GM12878 (cell line): ENCODE results near the gene MEGF11. TPM values are rescaled to one million over a fixed set of nuclear protein-coding genes. Genes with fewer than 3 reads are reported as not detected.

ENCODE experiments used
- ATF7 ChIP-seq: fragments of 450-650 bp; IDR thresholded peaks from 2 replicates; pipeline ENCODE4 v1.6.1; 2016; ENCODE audit warnings: low read depth, mild to moderate bottlenecking
- CBFB ChIP-seq: IDR thresholded peaks from 2 replicates; pipeline ENCODE4 v1.6.1; 2016; ENCODE audit warnings: antibody characterized with exemption, low read depth
- CBX3 ChIP-seq: fragments of 200-600 bp; sonication (generic); IDR thresholded peaks from 2 replicates; pipeline ENCODE4 v1.6.1; 2016; ENCODE audit warnings: low read depth, borderline replicate concordance
- CHD1 ChIP-seq: IDR thresholded peaks from 2 replicates; pipeline ENCODE4 v1.6.1; 2012; ENCODE audit warnings: low read depth, low read length, improper control_type of control experiment
- CREM ChIP-seq: IDR thresholded peaks from 2 replicates; pipeline ENCODE4 v1.6.1; 2014; ENCODE audit warnings: antibody characterized with exemption, low read depth
- HDAC2 ChIP-seq: fragments of 200-600 bp; sonication (generic); IDR thresholded peaks from 2 replicates; pipeline ENCODE4 v1.6.1; 2017
- IRF4 ChIP-seq: IDR thresholded peaks from 2 replicates; pipeline ENCODE4 v1.6.1; 2011; ENCODE audit warnings: low read depth, low read length
- KDM1A ChIP-seq: fragments of 200-600 bp; sonication (generic); IDR thresholded peaks from 2 replicates; pipeline ENCODE4 v1.6.1; 2016; ENCODE audit warnings: borderline replicate concordance
- LARP7 ChIP-seq: fragments of 450-650 bp; IDR thresholded peaks from 2 replicates; pipeline ENCODE4 v1.6.1; 2017; ENCODE audit warnings: mild to moderate bottlenecking
- MTA2 ChIP-seq: fragments of 450-650 bp; IDR thresholded peaks from 2 replicates; pipeline ENCODE4 v1.6.1; 2016; ENCODE audit warnings: low read depth, mild to moderate bottlenecking, moderate library complexity
- MYB ChIP-seq: fragments of 150-350 bp; IDR thresholded peaks from 2 replicates; pipeline ENCODE4 v1.6.1; 2014; ENCODE audit warnings: mild to moderate bottlenecking, low read depth, low read length, borderline replicate concordance
- NFYA ChIP-seq: IDR thresholded peaks from 2 replicates; pipeline ENCODE4 v1.6.1; 2011; ENCODE audit warnings: low read depth, mild to moderate bottlenecking, low read length, improper control_type of control experiment, borderline replicate concordance
- PML ChIP-seq: IDR thresholded peaks from 2 replicates; pipeline ENCODE4 v1.6.1; 2012; ENCODE audit warnings: low read length, inconsistent platforms
- POU2F2 ChIP-seq: IDR thresholded peaks from 3 replicates; pipeline ENCODE4 v1.6.1; 2011; ENCODE audit warnings: low read depth, mild to moderate bottlenecking, low read length, borderline replicate concordance
- RAD51 ChIP-seq: fragments of 450-650 bp; IDR thresholded peaks from 2 replicates; pipeline ENCODE4 v1.6.1; 2016; ENCODE audit warnings: moderate library complexity, mild to moderate bottlenecking, inconsistent platforms
- RUNX3 ChIP-seq: IDR thresholded peaks from 2 replicates; pipeline ENCODE4 v1.6.1; 2012; ENCODE audit warnings: low read length, inconsistent platforms
- SMAD5 ChIP-seq: IDR thresholded peaks from 2 replicates; pipeline ENCODE4 v1.6.1; 2016; ENCODE audit warnings: antibody characterized with exemption, low read depth
- SRF ChIP-seq, 2 experiments: IDR thresholded peaks; 2 replicates each; pipeline ENCODE4 v1.6.1; 2011; ENCODE audit warnings: low read depth in 2 of 2, low read length in 2 of 2, mild to moderate bottlenecking in 1 of 2, moderate library complexity in 1 of 2
- STAT1 ChIP-seq: fragments of 450-650 bp; conservative IDR thresholded peaks from 2 replicates; pipeline ENCODE4 v1.6.1; 2014; ENCODE audit warnings: antibody characterized with exemption, mild to moderate bottlenecking
- SUZ12 ChIP-seq: fragments of 200-600 bp; sonication (generic); IDR thresholded peaks from one replicate; pipeline ENCODE4 v1.6.1; 2018; ENCODE audit warnings: antibody characterized with exemption, mild to moderate bottlenecking; ENCODE audit not compliant: unreplicated experiment
- ZBTB40 ChIP-seq: fragments of 450-650 bp; IDR thresholded peaks from 2 replicates; pipeline ENCODE4 v1.6.1; 2016; ENCODE audit warnings: mild to moderate bottlenecking, moderate library complexity, borderline replicate concordance
- ZNF217 ChIP-seq: fragments of 450-650 bp; IDR thresholded peaks from 2 replicates; pipeline ENCODE4 v1.6.1; 2017; ENCODE audit warnings: antibody characterized with exemption, mild to moderate bottlenecking
- polyA plus RNA-seq, 11 experiments: library from polyadenylated mRNA; depleted of rRNA in 4 of 11; unstranded in 6 of 11; stranded (reverse) in 5 of 11; fragments of >200 nt; fragmentation: Nextera tagmentation in 4 of 11; fragmentation: Illumina TruSeq in 1 of 11; extraction: Ambion mirVana in 4 of 11; extraction: Trizol in 1 of 11; gene quantifications; 1 replicate in 1 of 11; 2 replicates in 10 of 11; pipeline versions ENCODE4 v1.2.1 to v1.2.3, GENCODE V29; 2011 to 2016; ENCODE audit warnings: inconsistent platforms in 2 of 11, missing spikeins in 2 of 11, low read depth in 1 of 11
- total RNA-seq, 4 experiments: library from RNA; depleted of rRNA in 3 of 4; stranded (reverse); fragments of >200 nt in 3 of 4; fragmentation: Illumina TruSeq in 1 of 4; extraction: Trizol in 1 of 4; gene quantifications; 2 replicates each; pipeline versions ENCODE4 v1.2.1 to v1.2.3, GENCODE V29; 2013 to 2021
- TF ChIP-seq, protein P1 (sequence below): fragments of 450-650 bp; IDR thresholded peaks from 2 replicates; pipeline ENCODE4 v1.6.1; 2017; ENCODE audit warnings: antibody characterized with exemption, mild to moderate bottlenecking, moderate library complexity
- TF ChIP-seq, protein P2 (sequence below), 3 experiments: IDR thresholded peaks in 2 of 3; conservative IDR thresholded peaks in 1 of 3; 2 replicates each; pipeline ENCODE4 v1.5.1; 2011; ENCODE audit warnings: low read depth in 3 of 3, low read length in 3 of 3, mild to moderate bottlenecking in 3 of 3, control low read depth in 2 of 3, moderate library complexity in 2 of 3, inconsistent platforms in 1 of 3, mixed read lengths in 1 of 3; ENCODE audit not compliant: control insufficient read depth in 2 of 3, insufficient read depth in 1 of 3; ENCODE audit errors: extremely low read depth in 1 of 3

The MEGF11 gene
- total and polyA plus RNA-seq, 10 of the 15 experiments (the other 5 are each of a cell fraction or from before 2014, with no cell fraction given): 0.03 to 1.7 (median 0.49) TPM

GRCh38 chr15:65869954-65870871, 383.3 kb downstream of the MEGF11 start (continued):
- TF ChIP-seq, protein P1, sequence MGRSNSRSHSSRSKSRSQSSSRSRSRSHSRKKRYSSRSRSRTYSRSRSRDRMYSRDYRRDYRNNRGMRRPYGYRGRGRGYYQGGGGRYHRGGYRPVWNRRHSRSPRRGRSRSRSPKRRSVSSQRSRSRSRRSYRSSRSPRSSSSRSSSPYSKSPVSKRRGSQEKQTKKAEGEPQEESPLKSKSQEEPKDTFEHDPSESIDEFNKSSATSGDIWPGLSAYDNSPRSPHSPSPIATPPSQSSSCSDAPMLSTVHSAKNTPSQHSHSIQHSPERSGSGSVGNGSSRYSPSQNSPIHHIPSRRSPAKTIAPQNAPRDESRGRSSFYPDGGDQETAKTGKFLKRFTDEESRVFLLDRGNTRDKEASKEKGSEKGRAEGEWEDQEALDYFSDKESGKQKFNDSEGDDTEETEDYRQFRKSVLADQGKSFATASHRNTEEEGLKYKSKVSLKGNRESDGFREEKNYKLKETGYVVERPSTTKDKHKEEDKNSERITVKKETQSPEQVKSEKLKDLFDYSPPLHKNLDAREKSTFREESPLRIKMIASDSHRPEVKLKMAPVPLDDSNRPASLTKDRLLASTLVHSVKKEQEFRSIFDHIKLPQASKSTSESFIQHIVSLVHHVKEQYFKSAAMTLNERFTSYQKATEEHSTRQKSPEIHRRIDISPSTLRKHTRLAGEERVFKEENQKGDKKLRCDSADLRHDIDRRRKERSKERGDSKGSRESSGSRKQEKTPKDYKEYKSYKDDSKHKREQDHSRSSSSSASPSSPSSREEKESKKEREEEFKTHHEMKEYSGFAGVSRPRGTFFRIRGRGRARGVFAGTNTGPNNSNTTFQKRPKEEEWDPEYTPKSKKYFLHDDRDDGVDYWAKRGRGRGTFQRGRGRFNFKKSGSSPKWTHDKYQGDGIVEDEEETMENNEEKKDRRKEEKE: no peak
- TF ChIP-seq LARP7 (peak; percentile 37; the same call in 1 of the 2 replicates), ATF7 (peak; percentile 54; the same call in 1 of the 2 replicates), CREM (no peak), SRF (IDR thresholded peaks at IDR 0.05; ENCODE audit: low read depth in 2 of 2, low read length in 2 of 2) (no peak), HDAC2 (no peak), ZNF217 (no peak), ZBTB40 (no peak), NFYA (no peak), STAT1 (no peak), MTA2 (no peak), CBFB (no peak), CBX3 (no peak), SUZ12 (no peak), IRF4 (no peak), RAD51 (no peak), SMAD5 (no peak), PML (no peak), CHD1 (no peak), POU2F2 (no peak), MYB (no peak), KDM1A (no peak), RUNX3 (no peak)
- TF ChIP-seq, protein P2, sequence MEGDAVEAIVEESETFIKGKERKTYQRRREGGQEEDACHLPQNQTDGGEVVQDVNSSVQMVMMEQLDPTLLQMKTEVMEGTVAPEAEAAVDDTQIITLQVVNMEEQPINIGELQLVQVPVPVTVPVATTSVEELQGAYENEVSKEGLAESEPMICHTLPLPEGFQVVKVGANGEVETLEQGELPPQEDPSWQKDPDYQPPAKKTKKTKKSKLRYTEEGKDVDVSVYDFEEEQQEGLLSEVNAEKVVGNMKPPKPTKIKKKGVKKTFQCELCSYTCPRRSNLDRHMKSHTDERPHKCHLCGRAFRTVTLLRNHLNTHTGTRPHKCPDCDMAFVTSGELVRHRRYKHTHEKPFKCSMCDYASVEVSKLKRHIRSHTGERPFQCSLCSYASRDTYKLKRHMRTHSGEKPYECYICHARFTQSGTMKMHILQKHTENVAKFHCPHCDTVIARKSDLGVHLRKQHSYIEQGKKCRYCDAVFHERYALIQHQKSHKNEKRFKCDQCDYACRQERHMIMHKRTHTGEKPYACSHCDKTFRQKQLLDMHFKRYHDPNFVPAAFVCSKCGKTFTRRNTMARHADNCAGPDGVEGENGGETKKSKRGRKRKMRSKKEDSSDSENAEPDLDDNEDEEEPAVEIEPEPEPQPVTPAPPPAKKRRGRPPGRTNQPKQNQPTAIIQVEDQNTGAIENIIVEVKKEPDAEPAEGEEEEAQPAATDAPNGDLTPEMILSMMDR (IDR thresholded peaks at IDR 0.05 in 2 of 3, conservative IDR thresholded peaks at IDR 0.05 in 1 of 3; ENCODE audit: control insufficient read depth in 2 of 3, extremely low read depth in 1 of 3, insufficient read depth in 1 of 3, low read depth in 3 of 3, low read length in 3 of 3): no peak
